NCI-H82 treated with DMSO at 0.1 percent for 48 hours (cell line): ENCODE data around the gene NOMO2.
"Not testable (repeated sequence)": the region's sequence is repeated elsewhere in the genome, so short reads cannot be mapped to it uniquely, and the experiment has no call there.

ENCODE experiments used
- DNase-seq: peaks from one replicate; lab custom pipeline; 2025; ENCODE audit not compliant: unreplicated experiment; lab: John Stamatoyannopoulos, UW

The NOMO2 gene

DNA sequence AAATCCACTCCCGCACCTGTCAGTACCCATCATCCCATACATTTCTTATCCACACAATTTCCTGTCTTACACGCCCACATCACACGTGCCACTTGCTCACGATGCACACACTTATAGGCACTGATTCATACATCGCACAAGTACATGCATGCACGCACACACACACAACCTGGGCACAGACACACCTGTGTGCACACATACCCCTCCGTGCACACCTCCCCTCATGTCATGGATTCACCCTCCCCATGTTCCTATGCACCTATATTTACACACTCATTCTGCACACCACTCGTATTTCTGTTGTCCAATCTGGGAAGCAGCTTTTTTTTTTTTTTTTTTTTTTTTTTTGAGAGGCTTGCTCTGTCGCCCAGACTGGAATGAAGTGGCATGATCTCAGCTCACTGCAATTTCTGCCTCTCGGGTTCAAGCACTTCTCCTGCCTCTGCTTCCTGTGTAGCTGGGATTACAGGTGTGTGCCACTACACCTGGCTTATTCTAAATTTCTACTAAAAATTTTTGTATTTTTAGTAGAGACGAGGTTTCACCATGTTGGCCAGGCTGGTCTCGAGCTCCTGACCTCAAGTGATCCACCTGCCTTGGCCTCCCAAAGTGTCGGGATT, 13.5 kb upstream of the NOMO2 start:
- DNase-seq, result not testable (repeated sequence)

DNA sequence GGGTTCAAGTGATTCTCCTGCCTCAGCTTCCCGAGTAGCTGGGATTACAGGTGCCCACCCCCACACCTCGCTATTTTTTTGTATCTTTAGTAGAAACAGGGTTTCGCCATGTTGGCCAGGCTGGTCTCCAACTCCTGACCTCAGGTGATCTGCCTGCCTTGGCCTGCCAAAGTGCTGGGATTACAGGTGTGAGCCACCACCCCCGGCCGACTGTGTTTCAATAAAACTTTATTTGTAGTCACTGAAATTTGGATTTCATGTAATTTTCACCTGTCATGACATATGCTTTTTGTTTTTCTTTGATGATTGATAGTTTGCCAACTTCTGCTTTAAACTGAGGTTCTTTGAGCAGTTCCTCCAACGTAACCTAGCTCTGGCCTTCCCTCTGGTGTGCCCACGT, 12.0 kb upstream of the NOMO2 start:
- not testable (repeated sequence) for DNase-seq

DNA sequence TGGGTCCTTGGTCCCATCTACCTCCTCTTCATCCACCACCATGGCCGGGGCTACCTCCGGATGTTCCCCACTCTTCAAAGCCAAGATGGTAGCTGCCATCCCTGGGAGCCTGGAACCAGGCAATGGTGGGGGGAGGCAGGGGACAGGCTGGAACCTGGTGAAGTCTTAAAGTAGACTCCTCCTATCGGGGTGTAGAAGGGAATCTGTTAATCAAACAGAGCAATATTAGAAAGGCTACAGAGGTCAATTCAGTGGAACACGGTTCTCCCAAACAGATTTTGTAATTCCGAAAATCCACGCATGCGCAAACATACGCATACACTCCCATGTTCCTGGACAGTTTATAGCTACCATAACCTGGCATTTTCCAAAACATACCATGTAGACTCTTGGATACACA, 11.1 kb upstream of the NOMO2 start:
- not testable (repeated sequence) for DNase-seq

DNA sequence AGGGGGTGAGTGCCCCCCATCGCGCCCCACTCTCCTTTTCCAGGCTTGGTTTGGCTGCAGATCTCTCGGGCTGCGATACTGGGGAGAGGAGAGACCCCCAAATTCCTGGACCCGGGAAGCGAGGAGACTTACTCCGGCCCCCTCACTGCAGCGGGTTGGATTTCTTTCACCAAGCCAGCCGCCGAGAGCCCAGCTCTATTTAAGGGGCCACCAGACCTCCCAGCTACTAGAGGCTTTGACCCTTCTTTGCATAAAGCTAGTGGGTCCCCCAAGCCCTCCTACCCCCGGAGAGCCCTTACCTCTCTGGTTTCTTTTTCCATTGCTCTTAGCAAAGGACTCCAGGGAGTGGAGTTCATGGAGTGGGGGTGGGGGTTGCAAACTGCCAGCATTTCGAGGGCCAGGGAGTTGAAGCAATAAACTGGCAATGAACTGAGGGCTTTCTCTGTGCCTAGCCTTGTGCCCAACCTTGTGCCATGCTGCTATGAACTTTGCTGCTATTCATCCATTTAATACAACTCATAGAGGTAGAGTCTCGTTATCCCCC, 9.5 kb upstream of the NOMO2 start:
- not testable (repeated sequence) for DNase-seq

DNA sequence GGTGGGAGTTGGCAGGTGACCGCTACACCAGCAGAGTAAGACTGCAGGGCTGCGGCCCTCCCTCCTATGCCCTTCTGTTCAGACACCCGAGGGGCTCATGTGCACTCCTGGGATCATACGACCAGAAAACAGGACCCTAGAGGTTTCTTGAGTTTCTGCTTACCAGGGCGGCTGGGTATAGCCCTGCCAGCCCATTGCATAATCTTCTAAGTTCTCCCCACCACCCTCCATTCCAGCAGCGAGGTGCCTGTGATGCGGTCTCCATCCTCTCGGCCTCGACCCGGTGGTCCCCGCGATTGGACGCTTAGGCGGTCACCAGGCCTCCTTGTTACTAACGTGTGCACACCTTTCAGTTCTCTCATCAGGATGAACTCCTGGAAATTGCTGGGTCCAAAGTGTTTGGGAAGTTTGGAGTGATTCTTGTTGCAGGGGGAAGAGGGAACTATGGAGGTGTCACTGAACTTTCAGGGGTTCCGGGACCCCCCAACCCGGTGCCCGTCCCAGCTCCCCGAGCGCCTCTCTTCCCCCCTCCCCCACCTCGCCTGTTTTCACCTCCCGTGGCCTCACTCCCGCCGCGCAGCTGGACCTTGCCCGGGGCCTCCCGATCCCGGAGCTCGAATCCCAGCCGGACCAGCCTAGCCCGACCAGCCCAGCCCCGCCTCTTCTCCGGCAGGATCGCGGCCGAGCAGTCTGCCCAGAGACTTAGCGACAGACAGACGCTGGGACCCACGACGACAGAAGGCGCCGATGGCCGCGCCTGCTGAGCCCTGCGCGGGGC, 8.8 kb upstream of the NOMO2 start:
- DNase-seq, result not testable (repeated sequence)

DNA sequence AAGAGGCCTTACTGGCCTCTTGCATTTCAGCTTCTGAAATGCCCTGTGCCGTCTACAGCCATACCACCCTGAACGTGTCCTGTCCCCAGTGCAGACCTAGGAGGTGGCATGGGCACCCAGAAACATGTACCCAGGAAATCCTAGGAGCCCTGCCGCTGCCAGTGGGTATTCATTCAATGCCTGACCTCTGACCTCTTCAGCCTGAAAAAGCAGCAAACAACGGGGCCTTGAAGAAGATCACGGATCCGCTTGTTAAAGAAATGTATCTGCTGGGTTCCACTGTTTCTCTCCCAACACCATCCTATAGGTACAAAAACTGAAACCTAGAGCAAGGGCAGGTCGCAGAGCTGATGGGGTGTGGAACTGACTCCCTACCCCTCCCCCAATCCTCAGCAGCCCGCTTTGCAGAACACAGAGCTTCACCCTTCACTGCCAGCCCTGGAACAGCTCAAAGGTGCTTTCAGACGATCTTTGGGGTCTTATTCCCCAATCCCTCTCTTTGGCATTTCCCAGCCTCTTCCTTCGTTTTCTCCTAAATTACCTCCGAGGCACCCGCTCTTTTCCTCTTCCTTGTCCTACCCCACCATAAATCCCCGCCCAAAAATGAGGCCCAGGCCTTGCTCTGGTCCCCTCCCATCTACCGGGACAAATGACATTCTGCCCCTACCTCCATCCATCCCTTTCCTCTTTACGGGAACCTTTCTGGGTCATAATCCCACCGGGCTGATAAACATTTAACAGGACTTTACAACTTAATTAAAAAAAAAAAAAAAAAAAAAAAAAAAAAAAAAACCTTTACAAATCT, 1.3 kb downstream of the NOMO2 start:
- not testable (repeated sequence) for DNase-seq

DNA sequence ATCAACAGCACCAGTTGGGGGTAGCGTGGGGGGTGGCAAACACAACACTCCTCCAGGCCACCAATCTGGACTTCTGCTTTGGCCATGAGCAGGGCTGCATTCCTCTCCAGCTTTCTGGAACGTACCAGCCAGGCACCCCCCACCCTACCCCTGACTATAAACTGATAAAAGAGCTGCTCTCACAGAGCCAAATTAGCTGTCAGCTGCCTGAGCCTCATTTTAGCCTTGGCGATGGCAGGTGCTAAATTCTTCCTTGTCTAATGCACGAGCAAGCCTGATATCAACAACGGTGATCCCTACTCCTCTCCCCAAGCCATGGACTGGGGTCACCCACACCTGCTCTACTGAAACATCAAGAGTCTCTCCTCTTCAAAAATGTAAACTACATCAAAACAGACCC, 8.2 kb downstream of the NOMO2 start:
- DNase-seq, result not testable (repeated sequence)

DNA sequence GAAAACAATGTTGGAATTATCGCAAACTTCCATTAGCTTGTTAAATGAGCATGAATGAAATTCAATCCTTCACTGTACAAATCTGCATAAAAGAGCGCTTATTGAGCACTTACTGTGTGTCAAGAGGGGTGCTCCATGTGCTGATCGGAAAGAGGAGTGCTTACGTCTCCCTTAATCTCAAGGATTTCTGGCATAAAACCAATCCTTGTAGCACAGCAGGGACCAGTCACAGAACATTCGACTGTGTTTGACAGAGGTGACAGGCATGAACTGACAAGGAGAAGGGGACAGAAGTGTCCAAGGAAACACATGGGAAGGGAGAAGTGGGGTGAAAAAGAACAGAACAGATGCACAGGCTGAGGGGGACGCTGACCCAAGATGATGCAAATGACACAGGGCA, 14.5 kb downstream of the NOMO2 start:
- not testable (repeated sequence) for DNase-seq

DNA sequence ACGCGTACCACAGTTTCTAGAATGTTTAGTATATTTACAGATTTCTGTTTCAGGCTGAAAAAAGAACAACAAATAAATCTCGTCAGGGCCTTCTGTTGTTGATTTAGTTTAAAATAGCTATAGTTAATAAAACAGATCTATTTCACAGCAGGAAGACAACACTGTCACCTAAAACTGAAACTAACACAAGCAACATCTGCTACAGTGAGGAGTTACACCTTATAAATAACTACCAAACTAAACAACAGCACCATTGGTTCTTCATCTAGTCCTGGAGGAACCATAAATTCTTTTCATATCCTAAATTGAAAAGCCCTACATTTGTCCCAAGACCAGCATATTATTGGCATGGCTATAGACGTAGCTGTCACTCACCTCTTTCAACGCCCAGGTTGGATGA, 15.0 kb downstream of the NOMO2 start:
- not testable (repeated sequence) for DNase-seq

DNA sequence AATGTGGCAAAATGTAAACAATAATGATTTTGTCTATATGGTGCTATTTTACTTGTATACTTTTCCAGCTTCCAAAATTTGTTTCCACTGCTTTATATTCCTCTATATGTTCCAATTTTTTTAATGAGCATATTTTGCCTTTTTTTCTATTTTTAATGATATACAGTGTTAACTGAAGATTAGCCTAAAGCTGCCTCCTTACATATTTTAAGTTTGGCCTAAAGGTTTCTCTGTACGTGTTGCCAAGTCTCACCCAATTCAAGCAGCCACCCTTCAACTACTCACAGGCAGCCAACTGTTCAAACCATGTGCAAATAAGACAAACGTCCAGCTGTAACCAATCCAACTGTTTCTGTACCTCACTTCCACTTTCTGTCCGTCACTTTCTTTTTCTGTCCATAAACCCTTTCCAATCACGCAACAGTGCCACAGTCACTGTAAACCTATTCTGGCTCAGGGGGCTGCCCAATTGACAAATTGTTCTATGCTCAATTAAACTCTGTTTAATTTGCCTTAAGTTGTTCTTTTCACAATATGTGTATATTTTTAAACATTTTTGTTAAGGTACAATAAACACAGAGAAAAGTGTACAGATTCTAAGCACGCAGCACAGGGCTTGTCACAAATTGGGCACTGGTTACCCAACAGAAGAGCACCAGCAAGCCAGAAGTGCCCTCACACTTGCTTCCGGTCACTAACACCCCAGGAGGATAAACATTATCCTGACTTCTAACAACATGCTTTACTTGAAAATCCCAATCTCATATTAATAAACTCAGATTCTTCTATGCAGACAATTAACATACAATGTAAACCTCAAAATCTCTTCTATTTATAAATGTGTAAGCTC, 17.4 kb downstream of the NOMO2 start:
- DNase-seq, result not testable (repeated sequence)

DNA sequence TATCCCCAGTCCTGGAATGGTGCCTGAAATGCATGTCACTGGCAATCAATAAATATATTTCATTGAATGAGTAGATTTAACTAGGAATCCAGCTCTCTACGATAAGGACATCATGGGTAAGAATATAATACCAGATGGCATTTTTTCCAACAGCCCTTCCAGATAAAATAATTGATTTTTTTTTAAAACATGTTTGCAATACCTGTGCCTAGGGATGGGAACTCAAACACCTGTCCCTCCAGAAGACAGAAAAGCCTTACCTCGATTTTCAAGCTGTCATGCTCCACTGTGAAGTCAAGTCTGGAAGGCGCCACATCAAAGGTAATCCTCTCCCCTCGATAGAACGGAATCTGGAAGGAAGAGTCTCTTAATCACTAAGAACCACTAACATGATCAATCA, 20.0 kb downstream of the NOMO2 start:
- DNase-seq, result not testable (repeated sequence)

DNA sequence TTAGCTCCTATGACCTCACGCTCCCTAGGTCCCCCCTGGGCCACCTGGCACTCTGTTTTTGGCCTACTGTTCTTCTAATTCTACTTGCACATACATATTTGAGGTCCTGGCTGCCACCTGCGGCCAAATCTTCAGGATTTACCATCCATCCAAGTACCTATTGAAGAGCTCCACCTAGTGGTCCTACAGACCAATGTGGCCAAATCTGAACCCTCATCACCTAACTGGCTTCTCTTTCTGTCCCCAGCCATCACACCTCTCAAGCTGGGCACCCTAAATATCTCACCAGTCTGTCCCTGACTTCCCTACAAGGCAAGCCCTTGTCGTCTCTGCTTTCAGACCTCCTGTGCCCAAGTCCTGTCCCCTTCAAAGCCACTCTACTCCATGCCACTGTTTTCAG, 24.9 kb downstream of the NOMO2 start:
- not testable (repeated sequence) for DNase-seq

DNA sequence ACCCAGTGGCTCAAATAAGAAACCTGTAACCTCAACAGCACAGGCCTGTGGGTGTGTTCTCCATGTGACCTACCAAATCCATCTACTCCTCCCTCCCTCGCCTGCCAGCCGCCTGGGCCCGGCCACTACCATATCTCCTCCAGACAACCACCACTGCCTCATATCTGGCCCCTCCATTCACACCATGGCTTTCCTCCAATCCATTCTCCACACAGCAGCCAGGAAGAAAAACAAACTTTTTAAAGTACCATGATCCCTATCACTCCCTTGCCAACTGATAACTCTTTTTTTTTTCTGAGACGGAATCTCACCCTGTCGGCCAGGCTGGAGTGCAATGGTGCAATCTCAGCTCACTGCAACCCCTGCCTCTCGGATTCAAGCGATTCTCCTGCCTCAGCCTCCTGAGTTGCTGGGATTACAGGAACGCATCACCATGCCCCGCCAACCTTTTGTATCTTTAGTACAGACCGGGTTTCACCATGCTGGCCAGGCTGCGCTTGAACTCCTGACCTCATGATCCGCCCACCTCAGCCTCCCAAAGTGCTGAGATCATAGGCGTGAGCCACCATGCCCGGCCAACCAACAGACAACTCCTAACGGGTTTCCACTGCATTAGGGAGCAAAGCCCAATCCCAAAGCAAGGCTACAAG, 26.3 kb downstream of the NOMO2 start:
- not testable (repeated sequence) for DNase-seq

DNA sequence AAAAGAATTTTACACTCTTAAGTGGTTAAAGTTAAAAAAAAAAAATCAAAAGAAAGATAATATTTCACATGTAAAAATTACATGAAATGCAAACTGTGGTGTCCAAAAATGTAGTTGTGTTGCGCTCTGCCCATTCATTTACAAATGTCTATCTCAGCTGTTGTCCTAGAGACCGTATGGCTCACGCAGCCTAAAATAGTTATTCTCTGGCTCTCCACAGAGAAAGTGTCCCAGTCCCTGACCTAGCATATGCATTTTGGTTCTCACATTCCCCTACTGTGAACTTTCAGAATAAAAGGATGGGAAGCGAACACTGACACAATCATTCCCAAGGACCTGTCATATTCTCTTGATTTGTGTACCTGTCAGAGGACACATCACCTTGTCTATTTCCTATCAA, 27.6 kb downstream of the NOMO2 start:
- DNase-seq, result not testable (repeated sequence)

DNA sequence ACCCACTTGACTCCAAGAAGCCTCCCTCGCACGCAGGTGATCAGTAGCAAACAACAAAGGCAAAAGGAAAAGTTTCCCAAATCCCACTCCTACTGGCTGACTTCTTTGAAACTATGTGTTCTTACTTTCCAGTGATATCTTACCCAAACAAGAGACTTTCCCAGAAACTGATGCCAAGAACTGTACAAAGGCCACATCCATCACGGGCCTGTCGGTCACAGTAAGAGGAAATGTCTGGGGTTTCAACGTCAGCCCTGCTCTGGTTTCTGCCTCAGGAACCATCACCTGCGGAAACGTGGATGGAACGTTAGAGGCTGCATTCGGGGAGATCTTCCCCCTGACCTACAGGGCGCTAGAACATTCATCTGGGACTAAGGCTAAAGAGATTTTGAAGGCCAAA, 30.6 kb downstream of the NOMO2 start:
- DNase-seq, result not testable (repeated sequence)

DNA sequence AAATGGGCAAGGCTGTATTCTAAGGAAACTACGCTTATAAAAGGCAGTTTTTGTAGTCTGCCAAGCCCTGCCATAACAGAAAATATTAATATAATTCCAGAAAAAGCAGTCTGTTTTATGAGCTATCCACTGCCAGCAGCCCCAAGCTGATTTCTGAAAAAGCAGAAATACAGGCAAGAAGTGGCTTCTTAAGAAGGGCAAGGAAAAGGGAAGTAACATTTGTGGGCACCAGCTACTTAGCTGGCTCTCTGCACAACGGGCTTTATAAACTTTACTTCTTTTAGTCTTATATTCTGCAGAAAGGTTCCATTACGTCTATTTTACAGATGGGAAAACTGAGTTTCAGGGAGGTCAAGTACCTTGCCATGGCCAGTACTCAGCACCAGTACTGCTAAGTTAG, 31.6 kb downstream of the NOMO2 start:
- DNase-seq, result not testable (repeated sequence)

DNA sequence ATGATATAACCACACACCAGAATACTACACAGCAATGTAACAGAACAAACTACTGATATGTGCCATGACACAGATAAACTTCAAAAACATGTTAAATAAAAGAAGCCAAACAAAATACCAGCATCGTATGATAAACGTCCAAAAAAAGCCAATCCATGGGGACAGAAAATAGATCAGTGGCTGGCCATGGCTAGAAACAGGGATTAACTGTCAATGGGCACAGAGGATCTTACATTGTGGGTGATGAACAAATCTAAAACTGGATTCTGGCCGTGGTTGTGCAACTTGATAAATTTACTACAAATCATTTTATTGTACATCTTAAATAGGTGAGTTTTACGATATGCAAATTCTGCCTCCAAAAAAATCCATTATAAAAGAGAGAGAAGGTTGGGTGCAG, 35.4 kb downstream of the NOMO2 start:
- DNase-seq, result not testable (repeated sequence)

DNA sequence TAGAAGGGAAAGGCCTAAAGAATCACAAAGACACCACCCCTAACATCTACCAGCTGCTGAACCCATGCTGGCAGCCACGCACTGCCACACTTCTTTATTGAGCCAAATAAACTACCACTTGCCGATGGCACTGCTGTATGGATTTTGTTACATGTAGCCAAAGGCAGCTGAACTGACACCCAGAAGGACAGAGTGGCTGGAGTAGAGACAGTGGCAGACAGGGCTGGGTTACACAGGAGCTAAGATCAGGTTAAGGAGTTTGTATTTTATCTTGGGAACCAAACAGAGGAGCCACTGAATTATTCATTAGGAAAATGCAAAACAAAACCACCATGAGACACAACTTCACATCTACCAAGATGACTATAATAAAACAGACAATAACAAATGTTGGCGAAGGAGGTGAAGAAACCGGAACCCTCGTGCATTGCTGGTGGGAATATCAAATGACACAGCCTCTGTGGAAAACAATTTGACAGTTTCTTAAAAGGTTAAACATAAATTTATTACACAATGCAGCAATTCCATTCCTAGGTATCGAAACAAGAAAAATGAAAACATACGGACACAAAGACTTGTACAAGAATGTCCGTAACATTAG, 35.9 kb downstream of the NOMO2 start:
- not testable (repeated sequence) for DNase-seq

DNA sequence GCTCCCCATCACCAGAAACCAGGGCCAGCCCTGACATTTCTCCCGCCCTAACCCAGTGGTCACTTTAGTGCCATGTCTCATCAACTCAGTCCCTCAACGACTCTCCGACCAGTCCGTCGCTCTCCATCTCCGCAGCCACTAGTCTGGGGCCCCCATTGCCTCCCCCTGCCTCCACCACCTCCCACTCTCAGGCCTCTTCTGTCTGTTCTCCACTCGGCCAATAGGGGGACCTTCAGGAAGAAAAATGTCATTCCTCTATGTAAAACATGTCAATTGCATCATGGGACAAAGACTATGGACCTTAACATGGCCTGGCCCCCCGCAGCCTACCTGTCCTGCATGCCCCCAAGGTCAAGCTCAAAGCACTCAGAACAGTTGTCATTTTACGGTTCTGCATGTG, 39.3 kb downstream of the NOMO2 start:
- not testable (repeated sequence) for DNase-seq
